Adrenal gland (tissue), 5 donors: ENCODE results near the gene SLC22A5.

Experiments used
- CTCF ChIP-seq, 6 experiments: fragments of 450-650 bp in 4 of 6; fragments of 200-600 bp in 2 of 6; sonication (generic) in 1 of 6; IDR thresholded peaks; 1 replicate in 5 of 6; 2 replicates in 1 of 6; pipeline versions ENCODE4 v1.5.1 to v1.8.0; 2016 to 2021; ENCODE audit warnings: antibody characterized with exemption in 6 of 6, mild to moderate bottlenecking in 2 of 6, moderate library complexity in 1 of 6
- POLR2A ChIP-seq, 2 donors: fragments of 450-650 bp; IDR thresholded peaks; one replicate each; pipeline ENCODE4 v1.6.1; 2017; ENCODE audit warnings: antibody characterized with exemption in 2 of 2, mild to moderate bottlenecking in 2 of 2, moderate library complexity in 1 of 2
- donor health status: DM: no; HTN: no; CAD: no.

- TF ChIP-seq CTCF (IDR thresholded peaks at IDR 0.05) = no peak
- TF ChIP-seq POLR2A (IDR thresholded peaks at IDR 0.05) = no peak
Observed at GRCh38 chr5:132414634-132415378, 45.3 kb downstream of the SLC22A5 start.
